H1 (cell line): Measurements from ENCODE around the gene ZNF613. TPM values are rescaled to one million over a fixed set of nuclear protein-coding genes. Genes with fewer than 3 reads are reported as not detected.

ENCODE experiments used
- CTCF ChIA-PET: fragments of 300-600 bp; sonication (Branson Sonifier 250); formaldehyde crosslinking; loops from one replicate; lab custom pipeline; 2021; ENCODE audit not compliant: partially characterized antibody; lab: Charles Lee
- POLR2A ChIA-PET: fragments of 300-600 bp; sonication (Branson Sonifier 250); formaldehyde crosslinking; loops from one replicate; lab custom pipeline; 2021; ENCODE audit warnings: inconsistent platforms; ENCODE audit not compliant: partially characterized antibody; lab: Charles Lee
- DNase-seq, 2 experiments: peaks; one replicate each; pipeline versions ENCODE4 v3.0.0 to v3.0.0-alpha.2; 2010 to 2022; ENCODE audit warnings: low spot score in 2 of 2, low read depth in 1 of 2, mixed read lengths in 1 of 2
- FAIRE-seq: peaks from 2 replicates; lab custom pipeline; 2011; peaks lifted over from hg19 to GRCh38; lab: Jason Lieb, UNC
- H2AFZ ChIP-seq: 2 replicates; pipeline ENCODE4 v1.8.1; 2012; ENCODE audit warnings: low read length, inconsistent platforms
- H2AK5ac ChIP-seq: 2 replicates; pipeline ENCODE4 v1.6.1; 2013; ENCODE audit warnings: low read depth, low read length
- H2BK120ac ChIP-seq: replicated peaks from 2 replicates; pipeline ENCODE3; 2013; ENCODE audit warnings: low read depth, low read length, inconsistent platforms
- H2BK12ac ChIP-seq: 2 replicates; pipeline ENCODE4 v1.6.1; 2013; ENCODE audit warnings: low read depth, low read length
- H2BK15ac ChIP-seq: 2 replicates; pipeline ENCODE4 v1.6.1; 2013; ENCODE audit warnings: low read length
- H2BK20ac ChIP-seq: 2 replicates; pipeline ENCODE4 v1.6.1; 2013; ENCODE audit warnings: low read length
- H2BK5ac ChIP-seq: 2 replicates; pipeline ENCODE4 v1.6.1; 2013; ENCODE audit warnings: low read depth, low read length
- H3K14ac ChIP-seq: 2 replicates; pipeline ENCODE4 v1.6.1; 2013; ENCODE audit warnings: inconsistent platforms; ENCODE audit not compliant: insufficient read length
- H3K18ac ChIP-seq: 2 replicates; pipeline ENCODE4 v1.6.1; 2013; ENCODE audit warnings: low read length; ENCODE audit errors: extremely low read depth
- H3K23ac ChIP-seq: 2 replicates; pipeline ENCODE4 v1.6.1; 2013; ENCODE audit warnings: inconsistent platforms; ENCODE audit not compliant: insufficient read length
- H3K23me2 ChIP-seq: 2 replicates; pipeline ENCODE4 v1.6.1; 2013; ENCODE audit warnings: low read depth, low read length
- H3K27ac ChIP-seq: 2 replicates; pipeline ENCODE4 v1.6.1; 2011; ENCODE audit warnings: low read depth, low read length, inconsistent platforms
- H3K27me3 ChIP-seq, 4 experiments: replicated peaks in 1 of 4; 1 replicate in 1 of 4; 2 replicates in 3 of 4; pipeline versions ENCODE4 v1.6.1 to v1.8.1; 2011 to 2013; ENCODE audit warnings: low read length in 3 of 4, mild to moderate bottlenecking in 3 of 4, inconsistent platforms in 2 of 4, mixed read lengths in 2 of 4, moderate library complexity in 1 of 4; ENCODE audit not compliant: control insufficient read depth in 3 of 4, insufficient read depth in 3 of 4; ENCODE audit errors: extremely low read depth in 1 of 4
- H3K36me3 ChIP-seq, 4 experiments: 2 replicates each; pipeline versions ENCODE4 v1.6.1 to v1.8.1; 2011 to 2013; ENCODE audit warnings: mild to moderate bottlenecking in 4 of 4, low read length in 3 of 4, moderate library complexity in 2 of 4, control low read depth in 1 of 4, inconsistent platforms in 1 of 4; ENCODE audit not compliant: insufficient read depth in 4 of 4, control insufficient read depth in 2 of 4
- H3K4ac ChIP-seq: replicated peaks from 2 replicates; pipeline ENCODE3; 2013; ENCODE audit warnings: low read length, low read depth, mixed read lengths, inconsistent platforms; ENCODE audit not compliant: insufficient read length
- H3K4me1 ChIP-seq, 4 experiments: replicated peaks in 1 of 4; 1 replicate in 1 of 4; 2 replicates in 3 of 4; pipeline versions ENCODE4 v1.6.1 to v1.8.1; 2011 to 2013; ENCODE audit warnings: low read length in 3 of 4, inconsistent platforms in 2 of 4, mixed read lengths in 1 of 4; ENCODE audit not compliant: insufficient read depth in 4 of 4, control insufficient read depth in 3 of 4
- H3K4me2 ChIP-seq, 2 experiments: 2 replicates each; pipeline versions ENCODE4 v1.6.1 to v1.8.1; 2011 to 2013; ENCODE audit warnings: low read depth in 2 of 2, low read length in 2 of 2, control low read depth in 1 of 2, inconsistent platforms in 1 of 2, mild to moderate bottlenecking in 1 of 2; ENCODE audit not compliant: insufficient read depth in 1 of 2
- H3K4me3 ChIP-seq, 4 experiments: fragments of 200-600, 300-600 bp in 1 of 4; sonication (generic), shearing (Covaris generic), sonication (Bioruptor Twin) in 1 of 4; 2 replicates each; pipeline versions ENCODE4 v1.5.1 to v1.8.1; 2011 to 2016; ENCODE audit warnings: low read length in 4 of 4, low read depth in 3 of 4, control low read depth in 2 of 4, inconsistent platforms in 2 of 4, mild to moderate bottlenecking in 2 of 4, mixed read lengths in 1 of 4, moderate library complexity in 1 of 4; ENCODE audit not compliant: insufficient read depth in 2 of 4; ENCODE audit errors: extremely low read depth in 1 of 4
- H3K56ac ChIP-seq: replicated peaks from 2 replicates; pipeline ENCODE3; 2013; ENCODE audit warnings: low read depth, mild to moderate bottlenecking, mixed read lengths, low read length, inconsistent platforms; ENCODE audit not compliant: insufficient read length
- H3K79me1 ChIP-seq: 2 replicates; pipeline ENCODE4 v1.6.1; 2013; ENCODE audit warnings: low read depth, low read length, control low read depth
- H3K79me2 ChIP-seq, 2 experiments: 2 replicates each; pipeline versions ENCODE4 v1.6.1 to v1.8.1; 2012 to 2013; ENCODE audit warnings: low read length in 2 of 2, mild to moderate bottlenecking in 2 of 2, inconsistent platforms in 1 of 2; ENCODE audit not compliant: insufficient read depth in 2 of 2, control insufficient read depth in 1 of 2
- H3K9ac ChIP-seq, 4 experiments: replicated peaks in 1 of 4; 1 replicate in 1 of 4; 2 replicates in 3 of 4; pipeline versions ENCODE4 v1.6.1 to v1.8.1; 2011 to 2013; ENCODE audit warnings: low read depth in 3 of 4, low read length in 3 of 4, control low read depth in 2 of 4, mild to moderate bottlenecking in 2 of 4, moderate library complexity in 2 of 4, inconsistent platforms in 1 of 4; ENCODE audit errors: extremely low read depth in 1 of 4
- H3K9me3 ChIP-seq, 2 experiments: 2 replicates each; pipeline versions ENCODE4 v1.6.1 to v1.8.1; 2012 to 2013; ENCODE audit warnings: mild to moderate bottlenecking in 2 of 2, moderate library complexity in 2 of 2, control low read depth in 1 of 2, inconsistent platforms in 1 of 2, low read depth in 1 of 2, low read length in 1 of 2, mixed read lengths in 1 of 2; ENCODE audit not compliant: insufficient read depth in 2 of 2
- H4K20me1 ChIP-seq, 2 experiments: replicated peaks in 1 of 2; 2 replicates each; pipeline versions ENCODE3 to v1.8.1; 2011 to 2013; ENCODE audit warnings: inconsistent platforms in 2 of 2, low read length in 2 of 2, mild to moderate bottlenecking in 1 of 2; ENCODE audit not compliant: insufficient read depth in 2 of 2, control insufficient read depth in 1 of 2
- H4K5ac ChIP-seq: 2 replicates; pipeline ENCODE4 v1.6.1; 2013; ENCODE audit warnings: low read length, low read depth, mixed read lengths, inconsistent platforms; ENCODE audit not compliant: insufficient read length
- H4K8ac ChIP-seq: 2 replicates; pipeline ENCODE4 v1.8.0; 2013; ENCODE audit warnings: mild to moderate bottlenecking, moderate library complexity, low read length, inconsistent platforms; ENCODE audit not compliant: insufficient read depth; ENCODE audit errors: extremely low read depth
- H4K91ac ChIP-seq: replicated peaks from 2 replicates; pipeline ENCODE3; 2013; ENCODE audit warnings: low read length, mixed read lengths, inconsistent platforms; ENCODE audit not compliant: insufficient read length
- CHD2 ChIP-seq: IDR thresholded peaks from 2 replicates; pipeline ENCODE4 v1.6.1; 2012; ENCODE audit warnings: low read length, improper control_type of control experiment
- NRF1 ChIP-seq: IDR thresholded peaks from 2 replicates; pipeline ENCODE4 v1.6.1; 2011; ENCODE audit warnings: mild to moderate bottlenecking, low read depth, low read length, improper control_type of control experiment
- WGBS, 2 experiments: shearing (Covaris generic) in 1 of 2; methylation state at CpG; one replicate each; pipeline versions ENCODE4 v1.1.6 to v1.1.7; 2013 to 2015; ENCODE audit warnings: low lambda C conversion rate in 2 of 2, mixed read lengths in 2 of 2, inconsistent platforms in 1 of 2, low coverage in 1 of 2, missing lambda C conversion rate in 1 of 2; ENCODE audit not compliant: insufficient replicate concordance in 2 of 2, insufficient coverage in 1 of 2, insufficient read length in 1 of 2; ENCODE audit errors: extremely low coverage in 1 of 2, missing lambda C conversion rate in 1 of 2; 5-methylcytosine and 5-hydroxymethylcytosine counted together
- polyA plus RNA-seq, 7 experiments: library from polyadenylated mRNA; depleted of rRNA in 3 of 7; stranded (reverse) in 5 of 7; unstranded in 2 of 7; fragments of >200 nt in 5 of 7; fragments of 200-250 nt in 2 of 7; gene quantifications; 1 replicate in 5 of 7; 2 replicates in 1 of 7; 4 replicates in 1 of 7; pipeline versions ENCODE4 v1.2.1 to v1.2.3, GENCODE V29; 2011 to 2013; ENCODE audit warnings: missing spikeins in 2 of 7, mixed read lengths in 2 of 7
- total RNA-seq: library from RNA; stranded (reverse); fragmentation: NEBNext Ultra II Directional; extraction: Animal tissue kit (Norgen Biotek cat#: 25700); gene quantifications from 2 replicates; pipeline ENCODE4 v1.2.1, GENCODE V29; 2021
- TF ChIP-seq, protein P1 (sequence below): IDR thresholded peaks from 2 replicates; pipeline ENCODE4 v1.6.1; 2012; ENCODE audit warnings: low read length, inconsistent platforms

ZNF613 gene
- total and polyA plus RNA-seq, 2 of the 8 experiments (the other 6 are each of a cell fraction or from before 2014, with no cell fraction given), result 4.7 to 14.2 TPM

DNA sequence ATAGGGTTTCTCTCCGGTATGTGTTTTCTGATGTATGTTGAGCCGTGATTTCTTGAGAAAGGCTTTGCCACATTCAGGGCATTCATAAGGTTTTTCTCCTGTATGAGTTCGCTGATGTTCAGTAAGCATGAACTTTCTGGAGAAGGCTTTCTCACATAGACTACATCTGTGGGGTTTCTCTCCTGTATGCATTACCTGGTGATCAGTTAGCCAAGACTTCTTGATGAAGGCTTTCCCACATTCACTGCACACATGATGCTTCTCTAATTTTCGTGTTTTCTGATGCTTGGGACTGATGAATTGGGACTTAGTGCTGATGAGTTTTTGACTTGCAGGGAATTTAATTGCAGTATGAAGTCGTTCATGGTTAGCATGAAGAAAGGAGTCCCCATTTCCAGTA, 38.3 kb downstream of the ZNF613 start:
- H4K5ac ChIP-seq, result no peak overlapping the region
- no peak for DNase-seq
- H3K56ac ChIP-seq, result no peak overlapping the region
- no peak overlapping the region for H2BK20ac ChIP-seq
- H3K79me1 ChIP-seq, result no peaks in the 10 kb centered on the region
- H3K23me2 ChIP-seq, result no peaks in the 10 kb centered on the region
- H4K8ac ChIP-seq, result no peak overlapping the region
- H3K18ac ChIP-seq, result no peak overlapping the region
- no peak overlapping the region for H2AK5ac ChIP-seq
- H3K36me3 ChIP-seq, result peaks cover 20 to 54% (median 38%) of the 10 kb centered on the region in 4 experiments
- H2BK5ac ChIP-seq, result no peak overlapping the region
- no peak overlapping the region for H3K14ac ChIP-seq
- no peak for FAIRE-seq
- WGBS, 2 experiments, result 89% methylated on average over 5 of the region's 5 CpGs; no CpG with 5 or more reads in 1 of the 2 experiments
- H2BK120ac ChIP-seq, result no peak overlapping the region
- H3K23ac ChIP-seq, result no peak overlapping the region
- H2AFZ ChIP-seq, result no peak overlapping the region
- no peak overlapping the region for H3K27ac ChIP-seq
- ChIA-PET POLR2A (no interaction called here), CTCF (no interaction called here)
- H3K4ac ChIP-seq, result no peak overlapping the region
- H4K91ac ChIP-seq, result no peak overlapping the region
- no peak overlapping the region for H2BK12ac ChIP-seq
- no peak overlapping the region for H3K4me2 ChIP-seq
- TF ChIP-seq CHD2, result no peak
- TF ChIP-seq NRF1, result no peak
- TF ChIP-seq, protein P1, sequence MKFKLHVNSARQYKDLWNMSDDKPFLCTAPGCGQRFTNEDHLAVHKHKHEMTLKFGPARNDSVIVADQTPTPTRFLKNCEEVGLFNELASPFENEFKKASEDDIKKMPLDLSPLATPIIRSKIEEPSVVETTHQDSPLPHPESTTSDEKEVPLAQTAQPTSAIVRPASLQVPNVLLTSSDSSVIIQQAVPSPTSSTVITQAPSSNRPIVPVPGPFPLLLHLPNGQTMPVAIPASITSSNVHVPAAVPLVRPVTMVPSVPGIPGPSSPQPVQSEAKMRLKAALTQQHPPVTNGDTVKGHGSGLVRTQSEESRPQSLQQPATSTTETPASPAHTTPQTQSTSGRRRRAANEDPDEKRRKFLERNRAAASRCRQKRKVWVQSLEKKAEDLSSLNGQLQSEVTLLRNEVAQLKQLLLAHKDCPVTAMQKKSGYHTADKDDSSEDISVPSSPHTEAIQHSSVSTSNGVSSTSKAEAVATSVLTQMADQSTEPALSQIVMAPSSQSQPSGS, result no peak
- H3K9ac ChIP-seq, result no peak overlapping the region
- peaks cover 32 to 35% of the 10 kb centered on the region in 2 experiments for H3K9me3 ChIP-seq
- H4K20me1 ChIP-seq, result no peaks in the 10 kb centered on the region
- no peak overlapping the region for H3K4me3 ChIP-seq
- H3K4me1 ChIP-seq, result no peaks in the 10 kb centered on the region
- no peak overlapping the region for H2BK15ac ChIP-seq
- H3K27me3 ChIP-seq, result no peaks in the 10 kb centered on the region
- no peaks in the 10 kb centered on the region for H3K79me2 ChIP-seq
